ENCODE data around the gene ADARB2. TPM values are rescaled to one million over a fixed set of nuclear protein-coding genes. Genes with fewer than 3 reads are reported as not detected.

ADARB2 gene
- total RNA-seq, 1 donor from 2014 or later = 1.8 TPM

GRCh38 chr10:1289591-1289990, 447.7 kb downstream of the ADARB2 start:
- Mint-ChIP-seq H3K27ac (ENCODE audit: unreplicated experiment) (no peak overlapping the region), H3K27me3 (ENCODE audit: low read depth) (peaks cover 2% of the 10 kb centered on the region), H3K9me3 (no peaks in the 10 kb centered on the region), H3K4me1 (peaks cover 40% of the 10 kb centered on the region), H3K4me3 (no peak overlapping the region), H3K36me3 (ENCODE audit: low read depth) (no peaks in the 10 kb centered on the region)
- no peak for DNase-seq (ENCODE audit: low read depth, low spot score)
- no peak for TF ChIP-seq CTCF (conservative IDR thresholded peaks at IDR 0.05)

- H3K27ac Mint-ChIP-seq (ENCODE audit: unreplicated experiment) = peak overlapping the region; percentile 52
- H3K36me3 Mint-ChIP-seq (ENCODE audit: low read depth) = no peaks in the 10 kb centered on the region
- no peak for DNase-seq (ENCODE audit: low read depth, low spot score)
- H3K4me1 Mint-ChIP-seq = peaks cover 27% of the 10 kb centered on the region
- no peak for TF ChIP-seq CTCF (conservative IDR thresholded peaks at IDR 0.05)
- H3K9me3 Mint-ChIP-seq = no peaks in the 10 kb centered on the region
- H3K4me3 Mint-ChIP-seq = no peak overlapping the region
- peaks cover 2% of the 10 kb centered on the region for H3K27me3 Mint-ChIP-seq (ENCODE audit: low read depth)
Measured at GRCh38 chr10:1287971-1288401, 449.3 kb downstream of the ADARB2 start.

GRCh38 chr10:1287487-1287886, 449.8 kb downstream of the ADARB2 start:
- Mint-ChIP-seq H3K36me3 (ENCODE audit: low read depth) (no peaks in the 10 kb centered on the region), H3K9me3 (no peaks in the 10 kb centered on the region), H3K27ac (ENCODE audit: unreplicated experiment) (no peak overlapping the region), H3K4me1 (peaks cover 23% of the 10 kb centered on the region), H3K27me3 (ENCODE audit: low read depth) (peaks cover 2% of the 10 kb centered on the region), H3K4me3 (no peak overlapping the region)
- DNase-seq (ENCODE audit: low read depth, low spot score) = no peak
- no peak for TF ChIP-seq CTCF (conservative IDR thresholded peaks at IDR 0.05)

- peaks cover 2% of the 10 kb centered on the region for H3K27me3 Mint-ChIP-seq (ENCODE audit: low read depth)
- DNase-seq (ENCODE audit: low read depth, low spot score) = no peak
- H3K4me3 Mint-ChIP-seq = no peak overlapping the region
- TF ChIP-seq CTCF (conservative IDR thresholded peaks at IDR 0.05) = no peak
- H3K27ac Mint-ChIP-seq (ENCODE audit: unreplicated experiment) = no peak overlapping the region
- peaks cover 13% of the 10 kb centered on the region for H3K4me1 Mint-ChIP-seq
- H3K9me3 Mint-ChIP-seq = no peaks in the 10 kb centered on the region
- no peaks in the 10 kb centered on the region for H3K36me3 Mint-ChIP-seq (ENCODE audit: low read depth)
Measured at GRCh38 chr10:1284076-1284475, 453.2 kb downstream of the ADARB2 start.

GRCh38 chr10:1281405-1281782, 455.9 kb downstream of the ADARB2 start:
- H3K4me1 Mint-ChIP-seq = no peaks in the 10 kb centered on the region
- peaks cover 2% of the 10 kb centered on the region for H3K27me3 Mint-ChIP-seq (ENCODE audit: low read depth)
- TF ChIP-seq CTCF (conservative IDR thresholded peaks at IDR 0.05) = no peak
- H3K9me3 Mint-ChIP-seq = no peaks in the 10 kb centered on the region
- H3K4me3 Mint-ChIP-seq = no peak overlapping the region
- H3K36me3 Mint-ChIP-seq (ENCODE audit: low read depth) = no peaks in the 10 kb centered on the region
- H3K27ac Mint-ChIP-seq (ENCODE audit: unreplicated experiment) = no peak overlapping the region
- DNase-seq (ENCODE audit: low read depth, low spot score) = no peak
